HEK293T (cell line): Measurements from ENCODE around the gene MRPL21.

Experiments used
- BHLHE40 ChIP-seq: fragments of 450-650 bp; IDR thresholded peaks from 2 replicates; pipeline ENCODE4 v1.6.1; 2016; ENCODE audit warnings: mild to moderate bottlenecking, moderate library complexity, borderline replicate concordance
- ELF4 ChIP-seq: fragments of 450-650 bp; IDR thresholded peaks from 2 replicates; pipeline ENCODE4 v1.6.1; 2017; ENCODE audit warnings: antibody characterized with exemption
- FOXK2 ChIP-seq: fragments of 450-650 bp; IDR thresholded peaks from 2 replicates; pipeline ENCODE4 v1.6.1; 2016; ENCODE audit warnings: mild to moderate bottlenecking
- FOXM1 ChIP-seq: fragments of 450-650 bp; IDR thresholded peaks from 2 replicates; pipeline ENCODE4 v1.6.1; 2017; ENCODE audit warnings: mild to moderate bottlenecking, borderline replicate concordance
- SP1 ChIP-seq: fragments of 450-650 bp; IDR thresholded peaks from 2 replicates; pipeline ENCODE4 v1.6.1; 2017
- TARDBP ChIP-seq: fragments of 450-650 bp; IDR thresholded peaks from 2 replicates; pipeline ENCODE4 v1.6.1; 2016
- ZNF384 ChIP-seq: fragments of 450-650 bp; IDR thresholded peaks from 2 replicates; pipeline ENCODE4 v1.6.1; 2016
- TF ChIP-seq, protein P1 (sequence below): fragments of 450-650 bp; IDR thresholded peaks from 2 replicates; pipeline ENCODE4 v1.6.1; 2016

DNA sequence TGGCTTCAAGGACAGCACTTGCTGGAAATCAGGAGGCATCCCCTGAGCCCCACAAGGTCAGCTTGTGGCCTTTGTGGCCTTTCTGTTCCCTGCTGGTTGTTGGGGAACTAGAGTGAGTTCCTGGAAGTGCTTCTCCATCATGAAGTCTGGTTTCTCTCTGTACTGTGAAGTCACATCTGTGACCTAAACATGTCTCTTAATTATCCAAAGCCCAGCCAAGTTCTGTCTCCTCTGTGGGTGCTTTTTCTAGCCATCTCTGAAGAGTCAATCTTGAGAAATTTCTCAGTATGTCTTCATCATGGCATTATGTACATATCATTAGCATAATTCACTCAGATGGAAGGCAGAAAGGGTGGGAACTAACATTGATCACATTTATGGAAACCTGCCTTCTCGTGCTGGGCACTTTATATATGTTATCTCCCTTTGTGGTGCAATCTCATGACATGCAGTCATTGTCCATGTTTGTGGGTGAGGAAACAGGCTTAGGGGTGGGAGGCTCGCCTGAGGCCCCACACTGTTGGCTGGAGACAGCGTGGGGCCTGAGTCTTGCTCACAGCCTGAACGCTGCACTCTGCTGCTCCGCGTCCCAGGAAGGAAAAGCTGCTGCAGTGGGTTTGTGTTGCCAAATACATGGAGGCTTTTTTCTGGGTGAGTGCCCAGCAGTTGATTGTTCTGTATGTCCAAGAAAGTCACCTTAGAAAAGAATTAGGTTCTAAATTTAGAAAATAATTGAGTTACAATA lies 24.7 kb upstream of the MRPL21 start:
- TF ChIP-seq, protein P1, sequence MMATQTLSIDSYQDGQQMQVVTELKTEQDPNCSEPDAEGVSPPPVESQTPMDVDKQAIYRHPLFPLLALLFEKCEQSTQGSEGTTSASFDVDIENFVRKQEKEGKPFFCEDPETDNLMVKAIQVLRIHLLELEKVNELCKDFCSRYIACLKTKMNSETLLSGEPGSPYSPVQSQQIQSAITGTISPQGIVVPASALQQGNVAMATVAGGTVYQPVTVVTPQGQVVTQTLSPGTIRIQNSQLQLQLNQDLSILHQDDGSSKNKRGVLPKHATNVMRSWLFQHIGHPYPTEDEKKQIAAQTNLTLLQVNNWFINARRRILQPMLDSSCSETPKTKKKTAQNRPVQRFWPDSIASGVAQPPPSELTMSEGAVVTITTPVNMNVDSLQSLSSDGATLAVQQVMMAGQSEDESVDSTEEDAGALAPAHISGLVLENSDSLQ = no peak
- TF ChIP-seq ZNF384 = no peak
- TF ChIP-seq SP1 = no peak
- TF ChIP-seq TARDBP = no peak
- no peak for TF ChIP-seq BHLHE40
- TF ChIP-seq FOXM1 = no peak
- no peak for TF ChIP-seq ELF4
- TF ChIP-seq FOXK2 = no peak
